ENCODE results near the gene PLEKHG2.
"Not testable (repeated sequence)": the region's sequence is repeated elsewhere in the genome, so short reads cannot be mapped to it uniquely, and the experiment has no call there.

PLEKHG2 gene

DNA sequence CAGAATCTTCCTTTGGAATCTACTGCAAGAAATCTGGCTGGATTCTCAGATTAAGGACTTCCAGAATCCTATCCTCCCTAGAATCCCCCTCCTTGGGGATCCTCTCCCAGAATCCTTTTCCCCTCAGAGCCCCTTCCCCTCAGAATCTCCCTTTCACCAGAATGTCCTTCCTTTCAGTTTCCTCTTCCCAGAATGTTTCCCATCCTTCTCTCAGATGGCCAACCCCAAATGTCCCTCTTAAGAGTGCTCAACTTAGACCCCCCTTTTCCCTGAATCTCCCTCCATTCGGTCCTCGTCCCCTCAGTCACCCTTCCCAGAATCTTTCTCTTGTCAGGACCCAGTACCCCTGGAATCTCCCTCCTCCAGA is 23.9 kb downstream of the PLEKHG2 start:
- H3K4me2 ChIP-seq = peak overlapping the region; percentile 90 to 98 (median 94)
- peak overlapping the region; percentile 89 to 99 (median 97) for H3K9ac ChIP-seq
- H3K4me3 ChIP-seq = peak overlapping the region; percentile 89 to 99 (median 96)
- H3K27ac ChIP-seq = peak overlapping the region; percentile 83 to 98 (median 95)
- no peaks in the 10 kb centered on the region for H3K9me3 ChIP-seq (replicated peaks in 1 of 11)
- H4K20me1 ChIP-seq = peaks cover 26 to 43% (median 38%) of the 10 kb centered on the region in 11 experiments; a peak in 21 of 22 replicates
- peaks cover 29 to 57% (median 49%) of the 10 kb centered on the region in 10 experiments for H3K4me1 ChIP-seq
- no peaks in the 10 kb centered on the region for H3K27me3 ChIP-seq
- H3K36me3 ChIP-seq = peaks cover 30 to 41% (median 37%) of the 10 kb centered on the region in 11 experiments
- no peak for TF ChIP-seq Cebpa-rat (IDR thresholded peaks at IDR 0.05)

DNA sequence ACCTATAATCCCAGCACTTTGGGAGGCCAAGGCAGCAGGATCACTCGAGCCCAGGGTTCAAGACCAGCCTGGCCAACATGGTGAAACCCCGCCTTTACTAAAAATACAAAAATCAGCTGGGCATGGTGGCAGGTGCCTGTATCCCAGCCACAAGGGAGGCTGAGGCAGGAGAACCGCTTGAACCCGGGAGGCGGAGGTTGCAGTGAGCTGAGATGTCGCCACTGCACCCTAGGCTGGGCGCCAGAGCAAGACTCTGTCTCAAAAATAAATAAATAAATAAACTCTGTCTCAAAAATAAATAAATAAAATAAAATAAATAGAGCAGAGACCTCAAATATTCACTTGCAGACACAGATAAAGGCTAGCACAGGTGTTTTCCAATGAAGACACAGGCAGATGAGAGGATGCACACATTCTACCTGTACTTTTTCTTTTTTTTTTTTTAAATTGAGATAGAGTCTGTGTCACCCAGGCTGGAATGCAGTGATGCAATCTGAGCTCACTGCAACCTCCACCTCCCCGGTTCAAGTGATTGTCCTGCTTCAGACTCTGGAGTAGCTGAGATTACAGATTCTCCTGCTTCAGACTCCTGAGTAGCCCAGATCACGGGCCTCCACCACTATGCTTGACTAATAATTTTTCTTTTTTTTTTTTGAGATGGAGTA is 25.9 kb downstream of the PLEKHG2 start:
- Histone ChIP-seq H3K4me2 (no peak overlapping the region), H3K36me3 (peaks cover 13 to 20% (median 19%) of the 10 kb centered on the region in 11 experiments), H3K9ac (0 out of 22 replicates have a peak overlapping the region, but pooled peaks of 1 of the 11 experiments have one; percentile 3), H4K20me1 (peaks cover 17 to 23% (median 19%) of the 10 kb centered on the region in 11 experiments; a peak in 21 of 22 replicates), H3K4me1 (peaks cover 23 to 37% (median 32%) of the 10 kb centered on the region in 10 experiments), H3K9me3 (replicated peaks in 1 of 11) (no peaks in the 10 kb centered on the region), H3K27me3 (no peaks in the 10 kb centered on the region), H3K4me3 (no peak overlapping the region), H3K27ac (no peak overlapping the region)
- no peak for TF ChIP-seq Cebpa-rat (IDR thresholded peaks at IDR 0.05)

DNA sequence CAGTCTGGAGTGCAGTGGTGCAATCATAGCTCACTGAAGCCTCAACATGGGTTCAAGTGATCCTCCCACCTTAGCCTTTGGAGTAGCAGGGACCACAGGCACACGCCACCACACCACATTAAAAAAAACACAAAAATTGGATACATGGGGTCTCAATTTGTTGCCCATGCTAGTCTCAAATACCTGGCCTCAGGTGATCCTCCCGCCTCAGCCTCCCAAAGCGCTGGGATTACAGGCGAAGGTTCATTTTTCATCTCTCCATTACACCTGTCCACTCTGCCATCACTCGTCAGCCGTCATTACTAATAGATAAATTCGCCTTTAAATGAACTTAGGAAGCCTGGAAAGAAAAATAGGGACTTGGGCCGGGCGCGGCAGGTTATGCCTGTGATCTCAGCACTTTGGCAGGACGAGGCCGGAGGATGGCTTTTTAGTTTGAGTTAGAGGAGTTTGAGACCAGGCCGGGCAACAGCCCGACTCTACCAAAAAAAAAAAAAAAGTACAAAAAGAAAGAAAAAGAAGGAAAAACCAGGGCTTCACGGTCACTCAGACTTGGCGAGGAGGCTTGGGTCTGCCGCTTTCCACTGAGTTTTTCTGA is 32.2 kb downstream of the PLEKHG2 start:
- H3K27me3 ChIP-seq = no peaks in the 10 kb centered on the region
- peaks cover 42 to 58% (median 48%) of the 10 kb centered on the region in 10 experiments for H3K4me1 ChIP-seq
- H3K4me2 ChIP-seq = peak overlapping the region; percentile 80 to 95 (median 89)
- peak overlapping the region; percentile 88 to 98 (median 94) for H3K27ac ChIP-seq
- peaks cover 4 to 32% (median 28%) of the 10 kb centered on the region in 11 experiments; a peak in 17 of 22 replicates for H3K36me3 ChIP-seq
- TF ChIP-seq Cebpa-rat (IDR thresholded peaks at IDR 0.05) = no peak
- H3K9me3 ChIP-seq (replicated peaks in 1 of 11) = no peaks in the 10 kb centered on the region
- H3K4me3 ChIP-seq = peak overlapping the region; percentile 83 to 100 (median 94)
- H3K9ac ChIP-seq = peak overlapping the region; percentile 90 to 98 (median 96)
- H4K20me1 ChIP-seq = peaks cover 31 to 42% (median 34%) of the 10 kb centered on the region in 11 experiments

DNA sequence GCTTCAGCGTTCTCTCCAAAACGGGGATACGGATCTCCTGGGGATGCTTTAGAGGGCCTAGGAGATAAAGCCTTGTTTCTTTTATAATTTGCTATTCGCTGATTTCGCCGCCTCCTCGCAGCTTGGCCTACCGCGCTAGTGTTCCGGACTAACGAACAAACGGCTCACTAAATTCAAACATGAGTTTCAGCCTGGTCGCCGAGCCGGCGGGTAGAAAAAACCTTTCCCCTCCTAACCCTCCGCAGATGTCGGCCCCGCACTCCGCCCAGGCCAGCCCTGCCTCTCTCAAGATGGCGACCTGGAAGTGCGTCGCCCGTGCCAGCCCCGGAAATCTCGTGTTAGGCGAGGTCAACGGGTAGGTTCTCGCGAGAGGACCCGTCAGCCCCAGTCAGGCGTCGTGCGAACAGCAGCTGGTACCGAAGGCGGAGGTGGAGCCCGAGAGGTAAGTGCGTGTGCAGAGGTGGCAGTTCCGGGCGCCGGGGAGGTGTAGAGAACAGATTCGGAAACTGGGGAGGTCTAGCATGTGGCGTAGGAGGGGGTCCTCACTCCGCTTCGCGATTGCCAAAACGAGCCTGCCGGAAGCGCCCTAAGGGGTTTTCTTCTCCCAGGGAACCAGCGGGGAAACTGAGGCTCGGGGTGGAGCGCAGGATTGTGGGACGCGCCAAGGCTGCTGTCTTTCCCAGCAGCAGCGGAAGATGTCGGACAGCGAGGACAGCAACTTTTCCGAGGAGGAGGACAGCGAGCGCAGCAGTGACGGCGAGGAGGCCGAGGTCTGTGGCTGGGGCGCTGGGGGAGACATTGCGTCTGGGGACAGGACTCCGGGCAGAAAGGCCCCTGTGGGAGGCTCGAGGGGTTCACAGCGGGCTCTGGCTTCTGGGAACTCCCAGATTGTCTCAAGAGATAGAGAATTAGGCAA is 33.0 kb downstream of the PLEKHG2 start, which contains the start of gene SUPT5H:
SUPT5H (plus strand) TSS at position 387 of the 916 bp plus-strand sequence; CDS start at position 696, 309 bp downstream.
- Histone ChIP-seq H3K27ac (peak within 1 kb of the TSS; percentile 88 to 98 (median 94)), H3K9me3 (replicated peaks in 1 of 11) (no peaks in the 10 kb centered on the region), H4K20me1 (peaks cover 38 to 50% (median 42%) of the 10 kb centered on the region in 11 experiments), H3K9ac (peak within 1 kb of the TSS; percentile 90 to 98 (median 96)), H3K4me2 (peak within 1 kb of the TSS; percentile 86 to 98 (median 93)), H3K36me3 (peaks cover 7 to 40% (median 36%) of the 10 kb centered on the region in 11 experiments; a peak in 19 of 22 replicates), H3K27me3 (no peaks in the 10 kb centered on the region), H3K4me1 (peaks cover 44 to 64% (median 52%) of the 10 kb centered on the region in 10 experiments), H3K4me3 (peak within 1 kb of the TSS; percentile 83 to 100 (median 94))
- TF ChIP-seq Cebpa-rat (IDR thresholded peaks at IDR 0.05) = no peak

DNA sequence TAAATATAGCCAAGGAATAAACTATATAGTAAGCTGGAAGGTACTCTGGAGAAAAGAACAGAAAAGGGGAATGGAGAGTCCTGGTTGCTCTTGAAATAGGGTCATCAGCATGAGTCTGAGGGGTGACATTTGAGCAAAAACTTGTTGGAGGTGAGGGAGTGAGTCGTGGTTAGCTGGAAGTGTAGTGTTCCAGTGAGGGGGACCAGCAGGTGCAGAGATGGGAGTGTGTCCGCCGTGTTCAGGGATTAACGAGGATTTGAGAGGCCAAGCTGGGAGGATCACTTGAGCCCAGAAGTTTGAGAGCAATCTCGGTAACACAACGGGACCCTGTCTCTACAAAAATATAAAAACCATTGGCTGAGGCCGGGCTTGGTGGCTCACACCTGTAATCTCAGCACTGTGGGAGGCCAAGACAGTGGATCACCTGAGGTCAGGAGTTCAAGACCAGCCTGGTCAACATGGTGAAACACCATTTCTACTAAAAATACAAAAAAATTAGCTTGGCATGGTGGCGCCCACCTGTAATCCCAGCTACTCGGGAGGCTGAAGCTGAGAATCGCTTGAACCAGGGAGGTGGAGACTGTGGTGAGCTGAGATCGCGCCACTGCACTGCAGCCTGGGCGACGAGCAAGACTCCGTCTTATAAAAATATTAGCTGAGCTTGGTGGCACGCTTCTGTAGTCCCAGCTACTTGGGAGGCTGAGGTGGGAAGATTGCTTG is 34.1 kb downstream of the PLEKHG2 start:
- Histone ChIP-seq H3K4me2 (peak overlapping the region; percentile 76 to 98 (median 93)), H3K9ac (peak overlapping the region; percentile 90 to 98 (median 96)), H3K4me3 (peak overlapping the region; percentile 83 to 100 (median 94)), H3K9me3 (replicated peaks in 1 of 11) (no peaks in the 10 kb centered on the region), H3K27ac (peak overlapping the region; percentile 88 to 98 (median 94); a peak in 16 of 22 replicates), H3K27me3 (no peaks in the 10 kb centered on the region), H4K20me1 (peaks cover 47 to 60% (median 53%) of the 10 kb centered on the region in 11 experiments), H3K4me1 (peaks cover 41 to 57% (median 47%) of the 10 kb centered on the region in 10 experiments), H3K36me3 (peaks cover 18 to 50% (median 46%) of the 10 kb centered on the region in 11 experiments; a peak in 21 of 22 replicates)
- TF ChIP-seq Cebpa-rat (IDR thresholded peaks at IDR 0.05) = no peak

DNA sequence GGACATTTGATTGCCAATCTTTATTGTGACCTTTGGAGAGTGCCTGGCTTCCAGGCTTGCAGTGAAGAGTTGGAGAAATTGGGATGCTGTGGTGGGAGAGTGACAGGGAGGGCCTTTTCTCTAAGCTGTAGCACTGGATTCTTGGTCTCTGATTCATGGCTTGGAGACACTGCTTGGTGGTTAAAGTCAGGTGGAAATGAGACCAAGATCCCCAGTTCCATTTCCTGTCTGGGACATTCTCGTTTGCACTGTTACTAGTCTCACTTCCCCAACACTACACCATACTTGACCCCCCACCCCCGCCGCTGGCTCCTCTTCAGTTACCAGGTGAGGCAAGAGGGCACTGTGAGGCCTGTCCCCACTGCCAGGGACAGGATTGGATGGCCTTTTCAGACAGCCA is 35.8 kb downstream of the PLEKHG2 start:
- Histone ChIP-seq H3K36me3 (peaks cover 35 to 68% (median 63%) of the 10 kb centered on the region in 11 experiments), H3K4me2 (peak overlapping the region; percentile 76 to 98 (median 93)), H3K4me1 (peaks cover 41 to 60% (median 47%) of the 10 kb centered on the region in 10 experiments), H3K9ac (peak overlapping the region; percentile 7 to 98 (median 91); a peak in 17 of 22 replicates), H3K27me3 (no peaks in the 10 kb centered on the region), H3K4me3 (peak overlapping the region in 3 of 10 experiments; percentile 24 to 99 (median 95); a peak in 3 of 20 replicates), H3K27ac (peak overlapping the region in 6 of 11 experiments; percentile 1 to 37 (median 16); a peak in 4 of 22 replicates), H3K9me3 (replicated peaks in 1 of 11) (no peaks in the 10 kb centered on the region), H4K20me1 (peaks cover 65 to 78% (median 70%) of the 10 kb centered on the region in 11 experiments)
- TF ChIP-seq Cebpa-rat (IDR thresholded peaks at IDR 0.05) = no peak

DNA sequence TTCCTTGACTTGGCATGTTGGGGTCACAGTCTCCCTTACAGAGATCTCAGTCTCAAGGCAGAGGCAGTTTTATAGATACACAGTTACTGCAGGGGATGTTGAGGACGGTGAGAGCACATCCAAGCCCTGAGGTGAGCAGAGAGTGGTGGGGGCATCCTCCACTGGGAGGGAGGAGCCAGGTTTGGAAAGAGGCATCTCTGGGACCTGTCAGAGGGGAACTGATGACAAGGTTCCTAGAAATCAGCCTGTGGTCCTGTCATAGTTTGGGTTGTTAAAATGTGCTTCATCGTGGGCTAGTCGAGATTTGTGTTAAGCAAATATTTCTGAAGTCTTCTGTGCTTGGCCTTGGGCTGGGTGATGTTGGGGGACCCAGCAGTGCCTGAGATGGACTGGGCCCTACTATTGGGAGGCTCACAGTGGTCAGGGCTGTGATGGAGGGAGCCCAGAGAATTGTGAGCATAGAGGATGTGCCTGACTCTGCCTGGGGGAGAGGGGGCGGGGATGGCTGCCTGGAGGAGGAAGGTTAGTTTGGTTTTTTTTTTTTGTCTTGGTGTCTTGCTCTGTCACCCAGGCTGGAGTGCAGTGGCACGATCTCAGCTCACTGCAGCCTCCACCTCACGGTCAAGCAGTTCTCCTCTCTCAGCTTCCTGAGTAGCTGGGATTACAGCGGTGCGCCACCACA is 36.8 kb downstream of the PLEKHG2 start:
- peak overlapping the region in 7 of 11 experiments; percentile 14 to 44 (median 25); a peak in 7 of 22 replicates for H3K9ac ChIP-seq
- no peaks in the 10 kb centered on the region for H3K9me3 ChIP-seq (replicated peaks in 1 of 11)
- H3K36me3 ChIP-seq = peaks cover 45 to 78% (median 73%) of the 10 kb centered on the region in 11 experiments
- no peak overlapping the region for H3K4me3 ChIP-seq
- TF ChIP-seq Cebpa-rat (IDR thresholded peaks at IDR 0.05) = no peak
- H3K27me3 ChIP-seq = no peaks in the 10 kb centered on the region
- peaks cover 71 to 88% (median 79%) of the 10 kb centered on the region in 11 experiments for H4K20me1 ChIP-seq
- peak overlapping the region in 3 of 11 experiments; percentile 7 to 37 (median 7); a peak in 2 of 22 replicates for H3K27ac ChIP-seq
- peaks cover 37 to 50% (median 43%) of the 10 kb centered on the region in 10 experiments for H3K4me1 ChIP-seq
- H3K4me2 ChIP-seq = peak overlapping the region in 9 of 11 experiments; percentile 5 to 98 (median 89); a peak in 13 of 22 replicates

DNA sequence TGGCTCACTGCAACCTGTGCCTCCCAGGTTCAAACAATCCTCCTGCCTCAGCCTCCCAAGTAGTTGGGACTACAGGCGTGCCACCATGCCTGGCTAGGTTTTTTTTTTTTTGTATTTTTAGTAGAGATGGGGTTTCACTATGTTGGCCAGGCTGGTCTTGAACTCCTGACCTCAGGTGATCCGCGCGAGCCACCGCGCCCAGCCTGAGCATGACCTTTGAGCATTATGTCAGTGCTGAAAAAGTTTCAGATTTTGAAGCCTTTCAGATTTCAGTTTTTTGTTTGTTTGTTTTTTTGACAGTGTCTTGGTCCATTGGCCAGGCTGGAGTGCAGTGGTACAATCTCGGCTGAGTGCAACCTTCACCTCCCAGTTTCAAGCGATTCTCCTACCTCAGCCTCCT is 38.8 kb downstream of the PLEKHG2 start:
- H3K27me3 ChIP-seq; H3K9me3 ChIP-seq (replicated peaks in 1 of 11); H3K9ac ChIP-seq; H3K4me2 ChIP-seq; H3K4me3 ChIP-seq; H3K27ac ChIP-seq: not testable (repeated sequence)
- peaks cover 63 to 97% (median 93%) of the 10 kb centered on the region in 11 experiments for H3K36me3 ChIP-seq
- H3K4me1 ChIP-seq = peaks cover 30 to 47% (median 40%) of the 10 kb centered on the region in 10 experiments
- peaks cover 86 to 100% (median 98%) of the 10 kb centered on the region in 11 experiments for H4K20me1 ChIP-seq

Data from BLaER1 treated with 17β-estradiol and CSF1 and Interleukin-3, amounts not matched to agents 10 nM and 100 nM (cell line).